NT2/D1 (cell line): Measurements from ENCODE around the gene PLXNB2.

ENCODE experiments used
- SUZ12 ChIP-seq: IDR thresholded peaks from 2 replicates; pipeline ENCODE4 v1.6.1; 2011; ENCODE audit not compliant: insufficient read length, insufficient read depth; ENCODE audit errors: extremely low read depth
- YY1 ChIP-seq: IDR thresholded peaks from 2 replicates; pipeline ENCODE4 v1.6.1; 2011; ENCODE audit not compliant: insufficient read length, insufficient read depth

GRCh38 chr22:50250555-50251476, 56.6 kb downstream of the PLXNB2 start, which contains the start of gene HDAC10:
- TF ChIP-seq YY1 (no peak), SUZ12 (no peak)
